A549 (cell line): ENCODE data around the gene TMEM123. TPM values are rescaled to one million over a fixed set of nuclear protein-coding genes. Genes with fewer than 3 reads are reported as not detected.

Experiments used
- ATAC-seq, 2 experiments: fragments of 200-7000 bp in 1 of 2; fragments of >200 bp in 1 of 2; cut with Nextera tagmentation in 1 of 2; cut with Tn5 transposase in 1 of 2; 3 replicates each; pipeline versions ENCODE4 v1.8.0 to v1.9.1; 2018 to 2020; ENCODE audit warnings: mild to moderate bottlenecking in 1 of 2, moderate library complexity in 1 of 2
- CTCF ChIA-PET: fragments of 300-600 bp; sonication (Branson Sonifier 250); formaldehyde crosslinking; extraction: SDS; loops from one replicate; lab custom pipeline; 2021; ENCODE audit warnings: antibody characterized with exemption, inconsistent platforms; lab: Yijun Ruan, JAX
- POLR2A ChIA-PET: fragments of 350-600 bp; formaldehyde crosslinking; extraction: SDS; loops from one replicate; lab custom pipeline; 2021; ENCODE audit warnings: antibody characterized with exemption, inconsistent platforms; lab: Yijun Ruan, JAX
- DNase-seq, 2 experiments: peaks; one replicate each; pipeline versions ENCODE4 v3.0.0 to v3.0.0-alpha.2; 2011 to 2016; ENCODE audit warnings: low read depth in 1 of 2, low spot score in 1 of 2
- FAIRE-seq: peaks from 2 replicates; lab custom pipeline; 2011; peaks lifted over from hg19 to GRCh38; lab: Jason Lieb, UNC
- H3K27ac ChIP-seq, 2 experiments: fragments of >200 bp; sonication (Bioruptor Twin); formaldehyde crosslinking; 3 replicates each; pipeline ENCODE4 v1.5.1; 2016 to 2017
- H3K4me1 ChIP-seq: fragments of >200 bp; sonication (Bioruptor Twin); formaldehyde crosslinking; 3 replicates; pipeline ENCODE4 v1.6.1; 2016
- H3K4me2 ChIP-seq: fragments of >200 bp; sonication (Bioruptor Twin); formaldehyde crosslinking; 3 replicates; pipeline ENCODE4 v1.6.1; 2016
- H3K4me3 ChIP-seq: fragments of >200 bp; sonication (Bioruptor Twin); formaldehyde crosslinking; 3 replicates; pipeline ENCODE4 v1.5.1; 2016
- H3K9me3 ChIP-seq: fragments of >200 bp; sonication (Bioruptor Twin); formaldehyde crosslinking; 3 replicates; pipeline ENCODE4 v1.6.1; 2016
- ATOH8 ChIP-seq: fragments of 250-450 bp; sonication (Bioruptor Pico); IDR thresholded peaks from 2 replicates; pipeline ENCODE4 v1.5.0; 2020; ENCODE audit warnings: low read depth, mild to moderate bottlenecking, moderate library complexity
- CBX8 ChIP-seq: fragments of 200-600 bp; sonication (generic); IDR thresholded peaks from 2 replicates; pipeline ENCODE4 v1.6.1; 2016
- CHD4 ChIP-seq: fragments of 200-600 bp; sonication (generic); IDR thresholded peaks from 2 replicates; pipeline ENCODE4 v1.6.1; 2016; ENCODE audit warnings: antibody characterized with exemption, mild to moderate bottlenecking, borderline replicate concordance
- E2F6 ChIP-seq: IDR thresholded peaks from 2 replicates; pipeline ENCODE4 v1.6.1; 2012; ENCODE audit warnings: low read depth, borderline replicate concordance
- ELK1 ChIP-seq: fragments of 150-350 bp; IDR thresholded peaks from 2 replicates; pipeline ENCODE4 v1.6.1; 2014; ENCODE audit warnings: low read depth, mild to moderate bottlenecking, low read length
- EP300 ChIP-seq, 2 experiments: fragments of >200 bp; sonication (Bioruptor Twin); formaldehyde crosslinking; IDR thresholded peaks; 2 replicates in 1 of 2; 3 replicates in 1 of 2; pipeline ENCODE4 v1.6.1; 2016 to 2017
- FOSB ChIP-seq: fragments of 250-450 bp; sonication (Bioruptor Pico); IDR thresholded peaks from 2 replicates; pipeline ENCODE4 v1.5.0; 2020; ENCODE audit warnings: mild to moderate bottlenecking, moderate library complexity
- FOSL2 ChIP-seq, 2 experiments: fragments of 450-650 bp in 1 of 2; fragments of >200 bp in 1 of 2; sonication (Bioruptor Twin) in 1 of 2; formaldehyde crosslinking; IDR thresholded peaks; 2 replicates each; pipeline versions ENCODE4 v1.5.0 to v1.6.1; 2016 to 2020; ENCODE audit warnings: mild to moderate bottlenecking in 1 of 2, moderate library complexity in 1 of 2
- GATA3 ChIP-seq: IDR thresholded peaks from 2 replicates; pipeline ENCODE4 v1.6.1; 2012; ENCODE audit warnings: borderline replicate concordance
- HES2 ChIP-seq: fragments of >200 bp; sonication (Bioruptor Twin); formaldehyde crosslinking; IDR thresholded peaks from 2 replicates; pipeline ENCODE4 v1.6.1; 2016
- HEYL ChIP-seq: fragments of 250-450 bp; sonication (Bioruptor Pico); IDR thresholded peaks from 2 replicates; pipeline ENCODE4 v1.8.0; 2021; ENCODE audit warnings: mild to moderate bottlenecking, moderate library complexity
- HOXA7 ChIP-seq: fragments of 250-450 bp; sonication (Bioruptor Pico); IDR thresholded peaks from 2 replicates; pipeline ENCODE4 v1.5.0; 2020; ENCODE audit warnings: mild to moderate bottlenecking, moderate library complexity
- HOXB13 ChIP-seq: fragments of 250-450 bp; sonication (Bioruptor Pico); IDR thresholded peaks from 2 replicates; pipeline ENCODE4 v1.5.0; 2020; ENCODE audit warnings: low read depth, mild to moderate bottlenecking, moderate library complexity
- HOXB5 ChIP-seq: fragments of 250-450 bp; sonication (Bioruptor Pico); IDR thresholded peaks from 2 replicates; pipeline ENCODE4 v1.5.0; 2020; ENCODE audit warnings: mild to moderate bottlenecking, moderate library complexity
- JUNB ChIP-seq: fragments of >200 bp; sonication (Bioruptor Twin); formaldehyde crosslinking; IDR thresholded peaks from 2 replicates; pipeline ENCODE4 v1.6.1; 2016
- KDM5A ChIP-seq: fragments of 200-600 bp; sonication (generic); IDR thresholded peaks from 2 replicates; pipeline ENCODE4 v1.6.1; 2016; ENCODE audit warnings: antibody characterized with exemption, mild to moderate bottlenecking
- PBX3 ChIP-seq: IDR thresholded peaks from 2 replicates; pipeline ENCODE4 v1.6.1; 2012
- PHF8 ChIP-seq: fragments of 200-600 bp; sonication (generic); IDR thresholded peaks from 2 replicates; pipeline ENCODE4 v1.6.1; 2016; ENCODE audit warnings: low read depth, mild to moderate bottlenecking, antibody characterized with exemption, moderate library complexity, borderline replicate concordance
- REST ChIP-seq: fragments of 200-600 bp; sonication (generic); IDR thresholded peaks from 2 replicates; pipeline ENCODE4 v1.6.1; 2016; ENCODE audit warnings: antibody characterized with exemption, mild to moderate bottlenecking, moderate library complexity
- SMC3 ChIP-seq: fragments of >200 bp; sonication (Bioruptor Twin); formaldehyde crosslinking; IDR thresholded peaks from 3 replicates; pipeline ENCODE4 v1.6.1; 2018; ENCODE audit warnings: inconsistent platforms
- ZC3H11A ChIP-seq: fragments of 450-650 bp; IDR thresholded peaks from 2 replicates; pipeline ENCODE4 v1.6.1; 2014; ENCODE audit warnings: antibody characterized with exemption, mild to moderate bottlenecking
- ZSCAN20 ChIP-seq: fragments of 250-450 bp; sonication (Bioruptor Pico); IDR thresholded peaks from 2 replicates; pipeline ENCODE4 v1.8.0; 2022; ENCODE audit warnings: mild to moderate bottlenecking, moderate library complexity
- WGBS: methylation state at CpG from one replicate; pipeline ENCODE4 v1.1.6; 2017; ENCODE audit errors: missing lambda C conversion rate; 5-methylcytosine and 5-hydroxymethylcytosine counted together
- polyA plus RNA-seq, 4 experiments: library from polyadenylated mRNA; depleted of rRNA in 3 of 4; stranded (reverse); fragments of >200 nt; fragmentation: RNase III in 1 of 4; extraction: RNeasy Plus Mini Kit Qiagen cat#74134 plus additional on column Dnase treatment in 1 of 4; gene quantifications; 2 replicates in 3 of 4; 3 replicates in 1 of 4; pipeline ENCODE4 v1.2.3, GENCODE V29; 2011 to 2017
- TF ChIP-seq, protein P1 (sequence below): fragments of 250-450 bp; sonication (Bioruptor Pico); IDR thresholded peaks from 2 replicates; pipeline ENCODE4 v1.5.0; 2021; ENCODE audit warnings: mild to moderate bottlenecking, moderate library complexity, borderline replicate concordance

TMEM123 gene
- polyA plus RNA-seq, 2 of the 4 experiments (the other 2 are of a cell fraction): 199 to 458 TPM

DNA sequence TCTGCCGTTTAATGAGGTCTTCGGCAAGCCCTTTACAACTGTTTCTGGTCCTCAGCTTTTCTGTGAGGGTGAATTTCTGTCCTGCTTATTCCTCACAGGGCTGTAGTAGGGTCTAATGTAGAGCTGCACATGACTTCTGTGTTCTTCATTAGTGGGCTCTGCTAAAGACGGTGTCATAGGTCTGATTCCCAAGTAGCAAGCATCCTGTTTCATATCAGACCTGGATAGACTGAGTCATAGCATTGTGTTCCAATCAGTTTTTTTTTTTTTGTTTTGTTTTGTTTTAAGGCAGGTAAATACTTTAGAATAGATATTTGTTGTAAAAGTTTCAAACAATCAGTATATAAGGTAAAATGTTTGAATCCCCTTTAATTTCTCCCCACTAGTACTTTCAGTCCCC is 70.2 kb downstream of the TMEM123 start:
- no peak for TF ChIP-seq E2F6
- TF ChIP-seq PBX3: no peak
- no peak for TF ChIP-seq GATA3
- no peak for TF ChIP-seq FOSL2 (IDR thresholded peaks at IDR 0.05)
- TF ChIP-seq FOSL2 (CRISPR knock-in tag; IDR thresholded peaks at IDR 0.05): no peak
- no peak for TF ChIP-seq KDM5A
- TF ChIP-seq JUNB: no peak
- TF ChIP-seq SMC3: no peak
- TF ChIP-seq ATOH8 (CRISPR knock-in tag): no peak
- no peak for TF ChIP-seq PHF8
- TF ChIP-seq ELK1: no peak
- WGBS: 88% methylated on average over 3 of the region's 3 CpGs
- Histone ChIP-seq H3K4me1 (0 out of 3 replicates have a peak, but pooled peaks cover 2% of the 10 kb centered on the region), H3K4me2 (no peak overlapping the region), H3K9me3 (no peaks in the 10 kb centered on the region), H3K4me3 (no peak overlapping the region), H3K27ac (no peak overlapping the region)
- ATAC-seq (no peak), DNase-seq (no peak), FAIRE-seq (no peak)
- POLR2A ChIA-PET: no interaction called here
- CTCF ChIA-PET: interaction anchor here (0.5 to 2.8 kb wide), 3 partner anchors 9 to 49 kb away, joined by 3 to 14 read pairs (median 13); no protein-coding TSS in a partner anchor

GRCh38 chr11:102378818-102379217 is 73.7 kb downstream of the TMEM123 start:
- Histone ChIP-seq H3K27ac (no peak overlapping the region), H3K4me1 (0 out of 3 replicates have a peak, but pooled peaks cover 4% of the 10 kb centered on the region), H3K4me2 (no peak overlapping the region), H3K9me3 (no peaks in the 10 kb centered on the region), H3K4me3 (no peak overlapping the region)
- TF ChIP-seq CHD4: no peak
- TF ChIP-seq CBX8: no peak
- TF ChIP-seq ZSCAN20 (CRISPR knock-in tag): no peak
- TF ChIP-seq FOSB (CRISPR knock-in tag): no peak
- TF ChIP-seq PBX3: no peak
- ChIA-PET CTCF (interaction anchor here (1.0 to 1.1 kb wide), 2 partner anchors 12 to 37 kb away, joined by 4 to 5 read pairs; no protein-coding TSS in a partner anchor), POLR2A (no interaction called here)
- FAIRE-seq: no peak
- ATAC-seq: no peak
- DNase-seq: no peak

DNA sequence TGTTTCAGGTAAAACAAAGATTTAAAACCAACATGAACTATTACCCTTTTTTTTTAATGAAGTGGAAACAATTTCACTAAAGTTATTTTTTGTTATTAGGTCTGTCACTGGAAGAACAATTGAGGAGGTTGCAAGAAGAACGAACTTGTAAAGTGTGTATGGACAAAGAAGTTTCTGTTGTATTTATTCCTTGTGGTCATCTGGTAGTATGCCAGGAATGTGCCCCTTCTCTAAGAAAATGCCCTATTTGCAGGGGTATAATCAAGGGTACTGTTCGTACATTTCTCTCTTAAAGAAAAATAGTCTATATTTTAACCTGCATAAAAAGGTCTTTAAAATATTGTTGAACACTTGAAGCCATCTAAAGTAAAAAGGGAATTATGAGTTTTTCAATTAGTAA is 74.7 kb downstream of the TMEM123 start:
- ATAC-seq (no peak), DNase-seq (no peak), FAIRE-seq (no peak)
- Histone ChIP-seq H3K9me3 (no peaks in the 10 kb centered on the region), H3K27ac (no peak overlapping the region), H3K4me2 (no peak overlapping the region), H3K4me3 (no peak overlapping the region), H3K4me1 (0 out of 3 replicates have a peak, but pooled peaks cover 4% of the 10 kb centered on the region)
- 81% methylated on average over 2 of the region's 2 CpGs for WGBS
- CTCF ChIA-PET: no interaction called here
- POLR2A ChIA-PET: no interaction called here
- TF ChIP-seq ZC3H11A (no peak), HOXA7 (CRISPR knock-in tag) (no peak), HEYL (CRISPR knock-in tag) (no peak), HES2 (no peak), REST (no peak), HOXB13 (no peak), HOXB5 (CRISPR knock-in tag) (no peak), EP300 (IDR thresholded peaks at IDR 0.05) (no peak)
- TF ChIP-seq, protein P1, sequence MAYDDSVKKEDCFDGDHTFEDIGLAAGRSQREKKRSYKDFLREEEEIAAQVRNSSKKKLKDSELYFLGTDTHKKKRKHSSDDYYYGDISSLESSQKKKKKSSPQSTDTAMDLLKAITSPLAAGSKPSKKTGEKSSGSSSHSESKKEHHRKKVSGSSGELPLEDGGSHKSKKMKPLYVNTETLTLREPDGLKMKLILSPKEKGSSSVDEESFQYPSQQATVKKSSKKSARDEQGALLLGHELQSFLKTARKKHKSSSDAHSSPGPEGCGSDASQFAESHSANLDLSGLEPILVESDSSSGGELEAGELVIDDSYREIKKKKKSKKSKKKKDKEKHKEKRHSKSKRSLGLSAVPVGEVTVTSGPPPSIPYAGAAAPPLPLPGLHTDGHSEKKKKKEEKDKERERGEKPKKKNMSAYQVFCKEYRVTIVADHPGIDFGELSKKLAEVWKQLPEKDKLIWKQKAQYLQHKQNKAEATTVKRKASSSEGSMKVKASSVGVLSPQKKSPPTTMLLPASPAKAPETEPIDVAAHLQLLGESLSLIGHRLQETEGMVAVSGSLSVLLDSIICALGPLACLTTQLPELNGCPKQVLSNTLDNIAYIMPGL (CRISPR knock-in tag): no peak
